IMR-90 (cell line): Measurements from ENCODE around the gene NKG7. TPM values are rescaled to one million over a fixed set of nuclear protein-coding genes. Genes with fewer than 3 reads are reported as not detected.

Source experiments
- ATAC-seq: fragments of 200-7000 bp; cut with Tn5 transposase; 2 replicates; pipeline ENCODE4 v1.9.1; 2020; ENCODE audit warnings: low read depth, mild to moderate bottlenecking, moderate library complexity
- BruUV-seq: library from RNA; stranded (reverse); fragments of 400-500 nt; replicated peaks from 2 replicates; lab custom pipeline; 2021; lab: Mats Ljungman, UMichigan
- CTCF ChIA-PET: fragments of 300-600 bp; formaldehyde crosslinking; extraction: SDS; loops from one replicate; lab custom pipeline; 2021; ENCODE audit warnings: antibody characterized with exemption; lab: Yijun Ruan, JAX
- POLR2A ChIA-PET: fragments of 300-600 bp; sonication (Branson Sonifier 250); formaldehyde crosslinking; loops from one replicate; lab custom pipeline; 2022; ENCODE audit warnings: antibody characterized with exemption; ENCODE audit not compliant: unreplicated experiment; lab: Charles Lee
- DNase-seq: peaks from one replicate; pipeline ENCODE4 v3.0.0; 2013
- H2AFZ ChIP-seq: replicated peaks from 2 replicates; pipeline ENCODE3; 2013; ENCODE audit warnings: low read length, mild to moderate bottlenecking; ENCODE audit not compliant: poor library complexity
- H2AK5ac ChIP-seq: 2 replicates; pipeline ENCODE4 v1.6.1; 2013; ENCODE audit warnings: low read depth, low read length, inconsistent platforms
- H2AK9ac ChIP-seq: replicated peaks from 2 replicates; pipeline ENCODE3; 2013; ENCODE audit warnings: mild to moderate bottlenecking, low read depth, low read length, moderate library complexity; ENCODE audit not compliant: poor library complexity
- H2BK120ac ChIP-seq: 2 replicates; pipeline ENCODE4 v1.6.1; 2013; ENCODE audit warnings: low read depth, low read length, inconsistent platforms
- H2BK15ac ChIP-seq: 3 replicates; pipeline ENCODE4 v1.6.1; 2013; ENCODE audit warnings: low read depth, low read length, inconsistent platforms
- H2BK20ac ChIP-seq: 2 replicates; pipeline ENCODE4 v1.6.1; 2013; ENCODE audit warnings: low read depth, mild to moderate bottlenecking, inconsistent platforms, low read length, moderate library complexity
- H2BK5ac ChIP-seq: 2 replicates; pipeline ENCODE4 v1.6.1; 2013; ENCODE audit warnings: mild to moderate bottlenecking, low read depth, low read length, inconsistent platforms; ENCODE audit not compliant: poor library complexity, severe bottlenecking
- H3K14ac ChIP-seq: replicated peaks from 2 replicates; pipeline ENCODE4 v1.6.1; 2013; ENCODE audit warnings: low read depth, low read length, inconsistent platforms
- H3K18ac ChIP-seq: 2 replicates; pipeline ENCODE4 v1.6.1; 2013; ENCODE audit warnings: low read depth, low read length, control low read depth
- H3K23ac ChIP-seq: 2 replicates; pipeline ENCODE4 v1.6.1; 2013; ENCODE audit warnings: low read depth, low read length, inconsistent platforms
- H3K27ac ChIP-seq: 2 replicates; pipeline ENCODE4 v1.5.1; 2013; ENCODE audit warnings: mild to moderate bottlenecking, control low read depth, low read length; ENCODE audit not compliant: insufficient read depth
- H3K27me3 ChIP-seq: 2 replicates; pipeline ENCODE4 v1.6.1; 2013; ENCODE audit warnings: low read length; ENCODE audit not compliant: control insufficient read depth, insufficient read depth
- H3K36me3 ChIP-seq: 2 replicates; pipeline ENCODE4 v1.6.1; 2013; ENCODE audit warnings: low read length, mixed read lengths; ENCODE audit not compliant: control insufficient read depth, insufficient read depth
- H3K4ac ChIP-seq: 2 replicates; pipeline ENCODE4 v1.6.1; 2013; ENCODE audit warnings: low read depth, low read length, inconsistent platforms
- H3K4me1 ChIP-seq: 2 replicates; pipeline ENCODE4 v1.6.1; 2013; ENCODE audit warnings: low read length, mixed read lengths; ENCODE audit not compliant: control insufficient read depth, insufficient read depth
- H3K4me2 ChIP-seq: 2 replicates; pipeline ENCODE4 v1.6.1; 2013; ENCODE audit warnings: low read depth, mild to moderate bottlenecking, control low read depth, low read length, moderate library complexity
- H3K4me3 ChIP-seq: 2 replicates; pipeline ENCODE4 v1.5.1; 2013; ENCODE audit warnings: low read depth, mild to moderate bottlenecking, control low read depth, low read length, moderate library complexity; ENCODE audit not compliant: insufficient read depth
- H3K56ac ChIP-seq: 2 replicates; pipeline ENCODE4 v1.6.1; 2013; ENCODE audit warnings: low read length, inconsistent platforms; ENCODE audit not compliant: insufficient read depth; ENCODE audit errors: extremely low read depth
- H3K79me1 ChIP-seq, 2 experiments: 2 replicates each; pipeline ENCODE4 v1.6.1; 2013; ENCODE audit warnings: low read length in 2 of 2, inconsistent platforms in 1 of 2, low read depth in 1 of 2
- H3K9ac ChIP-seq: 2 replicates; pipeline ENCODE4 v1.6.1; 2013; ENCODE audit warnings: low read depth, low read length, control low read depth
- H3K9me1 ChIP-seq: 2 replicates; pipeline ENCODE4 v1.6.1; 2013; ENCODE audit warnings: low read length, inconsistent platforms; ENCODE audit not compliant: insufficient read depth
- H3K9me3 ChIP-seq: 2 replicates; pipeline ENCODE4 v1.6.1; 2013; ENCODE audit warnings: low read length; ENCODE audit not compliant: control insufficient read depth, insufficient read depth
- H4K20me1 ChIP-seq: 2 replicates; pipeline ENCODE4 v1.6.1; 2013; ENCODE audit warnings: low read length, inconsistent platforms; ENCODE audit not compliant: insufficient read depth
- H4K5ac ChIP-seq: 2 replicates; pipeline ENCODE4 v1.6.1; 2013; ENCODE audit warnings: mild to moderate bottlenecking, low read depth, low read length, control low read depth
- H4K8ac ChIP-seq, 2 experiments: 2 replicates each; pipeline ENCODE4 v1.6.1; 2013; ENCODE audit warnings: low read depth in 2 of 2, low read length in 2 of 2, control low read depth in 1 of 2, inconsistent platforms in 1 of 2
- H4K91ac ChIP-seq: 2 replicates; pipeline ENCODE4 v1.6.1; 2013; ENCODE audit warnings: low read depth, low read length, inconsistent platforms; ENCODE audit not compliant: insufficient read depth
- BHLHE40 ChIP-seq: fragments of 150-350 bp; IDR thresholded peaks from 2 replicates; pipeline ENCODE4 v1.6.1; 2016; ENCODE audit warnings: mild to moderate bottlenecking, low read depth, low read length
- CEBPB ChIP-seq: IDR thresholded peaks from 2 replicates; pipeline ENCODE4 v1.6.1; 2012; ENCODE audit warnings: low read depth, low read length, improper control_type of control experiment
- CHD1 ChIP-seq: IDR thresholded peaks from 2 replicates; pipeline ENCODE4 v1.6.1; 2012; ENCODE audit warnings: low read depth, low read length, improper control_type of control experiment
- ELK1 ChIP-seq: fragments of 150-350 bp; IDR thresholded peaks from 2 replicates; pipeline ENCODE4 v1.6.1; 2016; ENCODE audit warnings: low read depth, mild to moderate bottlenecking, low read length, moderate library complexity, borderline replicate concordance
- FOS ChIP-seq: fragments of 150-350 bp; IDR thresholded peaks from 2 replicates; pipeline ENCODE4 v1.6.1; 2016; ENCODE audit warnings: low read depth, low read length
- MAFK ChIP-seq: IDR thresholded peaks from 2 replicates; pipeline ENCODE4 v1.6.1; 2012; ENCODE audit warnings: low read depth, low read length, improper control_type of control experiment
- MXI1 ChIP-seq: IDR thresholded peaks from 2 replicates; pipeline ENCODE4 v1.6.1; 2012; ENCODE audit warnings: low read depth, mild to moderate bottlenecking, low read length, moderate library complexity, borderline replicate concordance
- POLR2A ChIP-seq: IDR thresholded peaks from 2 replicates; pipeline ENCODE4 v1.6.1; 2012; ENCODE audit warnings: mild to moderate bottlenecking, low read depth, low read length
- RAD21 ChIP-seq: IDR thresholded peaks from 2 replicates; pipeline ENCODE4 v1.6.1; 2012; ENCODE audit warnings: low read length, improper control_type of control experiment
- RCOR1 ChIP-seq: IDR thresholded peaks from 2 replicates; pipeline ENCODE4 v1.6.1; 2012; ENCODE audit warnings: mild to moderate bottlenecking, low read length, improper control_type of control experiment; ENCODE audit not compliant: insufficient replicate concordance
- RFX5 ChIP-seq: IDR thresholded peaks from 2 replicates; pipeline ENCODE4 v1.8.0; 2012; ENCODE audit warnings: low read depth, mild to moderate bottlenecking, low read length, moderate library complexity
- SMC3 ChIP-seq: fragments of 150-350 bp; IDR thresholded peaks from 2 replicates; pipeline ENCODE4 v1.6.1; 2016; ENCODE audit warnings: low read depth, mild to moderate bottlenecking, antibody characterized with exemption, low read length, moderate library complexity
- WGBS, 2 experiments: methylation state at CpG; one replicate each; pipeline versions ENCODE4 v1.1.5 to v1.1.7; 2013; ENCODE audit warnings: missing lambda C conversion rate in 2 of 2; ENCODE audit not compliant: insufficient read length in 1 of 2; ENCODE audit errors: extremely low coverage in 2 of 2; 5-methylcytosine and 5-hydroxymethylcytosine counted together
- dilution Hi-C: fragments of 300-500 bp; cut with HindIII; formaldehyde crosslinking; loops from one replicate; pipeline ENCODE4 v1.14.3; 2018; ENCODE audit warnings: low sequenced_read_pairs; ENCODE audit not compliant: unreplicated experiment
- in situ Hi-C: fragments of 300-500 bp; cut with MboI; formaldehyde crosslinking; loops from 3 replicates; pipeline ENCODE4 v1.14.3; 2019; ENCODE audit warnings: low sequenced_read_pairs, inconsistent platforms, mixed read lengths
- intact Hi-C: fragments of 100-400 bp; cut with micrococcal nuclease; formaldehyde crosslinking; loops from 2 replicates; pipeline ENCODE4 v1.10.0; 2022
- polyA plus RNA-seq, 3 experiments: library from polyadenylated mRNA; depleted of rRNA; stranded (reverse); fragments of >200 nt; gene quantifications; 2 replicates each; pipeline ENCODE4 v1.2.3, GENCODE V29; 2012; ENCODE audit warnings: low replicate concordance in 1 of 3
- total RNA-seq: library from RNA; depleted of rRNA; stranded (reverse); fragments of >200 nt; gene quantifications from 2 replicates; pipeline ENCODE4 v1.2.3, GENCODE V29; 2012
- TF ChIP-seq, protein P1 (sequence below): fragments of 150-350 bp; IDR thresholded peaks from 2 replicates; pipeline ENCODE4 v1.6.1; 2017; ENCODE audit warnings: mild to moderate bottlenecking, antibody characterized with exemption, low read length, low read depth
- TF ChIP-seq, protein P2 (sequence below): conservative IDR thresholded peaks from 2 replicates; pipeline ENCODE4 v1.5.1; 2012; ENCODE audit warnings: mild to moderate bottlenecking, low read depth, low read length, improper control_type of control experiment

The NKG7 gene
- total and polyA plus RNA-seq, 2 of the 4 experiments (the other 2 are of a cell fraction) = not detected

GRCh38 chr19:51394050-51394836, 21.8 kb upstream of the NKG7 start:
- Histone ChIP-seq H2AFZ (peak overlapping the region; percentile 92), H2BK120ac (peak overlapping the region; percentile 68; the same call in 1 of the 2 replicates), H3K27me3 (no peaks in the 10 kb centered on the region), H4K8ac (peak overlapping the region; percentile 91 to 99), H3K9ac (peak overlapping the region; percentile 86), H3K4me1 (no peaks in the 10 kb centered on the region), H3K4me3 (peak overlapping the region; percentile 56), H3K14ac (peak overlapping the region; percentile 99), H3K79me1 (0 out of 4 replicates have a peak, but pooled peaks cover 0 to 6% of the 10 kb centered on the region in 2 experiments), H2BK5ac (peak overlapping the region; percentile 83), H3K4ac (peak overlapping the region; percentile 93), H4K20me1 (no peaks in the 10 kb centered on the region), H3K56ac (peak overlapping the region; percentile 82), H3K27ac (peak overlapping the region; percentile 71), H2AK9ac (no peak overlapping the region), H2AK5ac (no peak overlapping the region), H4K91ac (peak overlapping the region; percentile 92), H3K9me1 (no peaks in the 10 kb centered on the region; the same call in 1 of the 2 replicates), H3K18ac (peak overlapping the region; percentile 67), H3K9me3 (no peaks in the 10 kb centered on the region), H2BK20ac (peak overlapping the region; percentile 74), H4K5ac (peak overlapping the region; percentile 97), H3K36me3 (no peaks in the 10 kb centered on the region), H3K23ac (peak overlapping the region; percentile 73), H3K4me2 (peak overlapping the region; percentile 94), H2BK15ac (peak overlapping the region; percentile 90; the same call in 2 of the 3 replicates)
- 4% methylated on average over 23 of the region's 45 CpGs; no CpG with 5 or more reads in 1 of the 2 experiments for WGBS, 2 experiments
- dilution Hi-C loops = no loop called here
- ChIA-PET POLR2A (no interaction called here), CTCF (interaction anchor here (0.6 to 0.7 kb wide), 3 partner anchors 142 to 1779 kb away, joined by 3 read pairs; no protein-coding TSS in a partner anchor)
- in situ Hi-C loops = no loop called here
- BruUV-seq = no TSS peak
- DNase-seq (peak; percentile 99), ATAC-seq (peak; percentile 98)
- intact Hi-C loops = loop anchor here (1.0 to 2.0 kb wide), 2 partner anchors 27 to 55 kb away; no protein-coding TSS in a partner anchor
- no peak for TF ChIP-seq RFX5
- no peak for TF ChIP-seq CHD1
- 0 out of 2 replicates have a peak, but pooled peaks have one; percentile 4 for TF ChIP-seq FOS
- no peak for TF ChIP-seq CEBPB
- TF ChIP-seq MAFK = no peak
- TF ChIP-seq, protein P1, sequence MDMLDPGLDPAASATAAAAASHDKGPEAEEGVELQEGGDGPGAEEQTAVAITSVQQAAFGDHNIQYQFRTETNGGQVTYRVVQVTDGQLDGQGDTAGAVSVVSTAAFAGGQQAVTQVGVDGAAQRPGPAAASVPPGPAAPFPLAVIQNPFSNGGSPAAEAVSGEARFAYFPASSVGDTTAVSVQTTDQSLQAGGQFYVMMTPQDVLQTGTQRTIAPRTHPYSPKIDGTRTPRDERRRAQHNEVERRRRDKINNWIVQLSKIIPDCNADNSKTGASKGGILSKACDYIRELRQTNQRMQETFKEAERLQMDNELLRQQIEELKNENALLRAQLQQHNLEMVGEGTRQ = peak; percentile 30
- TF ChIP-seq SMC3 = no peak
- TF ChIP-seq POLR2A = 0 out of 2 replicates have a peak, but pooled peaks have one; percentile 46
- no peak for TF ChIP-seq MXI1
- TF ChIP-seq RCOR1 = no peak
- TF ChIP-seq, protein P2, sequence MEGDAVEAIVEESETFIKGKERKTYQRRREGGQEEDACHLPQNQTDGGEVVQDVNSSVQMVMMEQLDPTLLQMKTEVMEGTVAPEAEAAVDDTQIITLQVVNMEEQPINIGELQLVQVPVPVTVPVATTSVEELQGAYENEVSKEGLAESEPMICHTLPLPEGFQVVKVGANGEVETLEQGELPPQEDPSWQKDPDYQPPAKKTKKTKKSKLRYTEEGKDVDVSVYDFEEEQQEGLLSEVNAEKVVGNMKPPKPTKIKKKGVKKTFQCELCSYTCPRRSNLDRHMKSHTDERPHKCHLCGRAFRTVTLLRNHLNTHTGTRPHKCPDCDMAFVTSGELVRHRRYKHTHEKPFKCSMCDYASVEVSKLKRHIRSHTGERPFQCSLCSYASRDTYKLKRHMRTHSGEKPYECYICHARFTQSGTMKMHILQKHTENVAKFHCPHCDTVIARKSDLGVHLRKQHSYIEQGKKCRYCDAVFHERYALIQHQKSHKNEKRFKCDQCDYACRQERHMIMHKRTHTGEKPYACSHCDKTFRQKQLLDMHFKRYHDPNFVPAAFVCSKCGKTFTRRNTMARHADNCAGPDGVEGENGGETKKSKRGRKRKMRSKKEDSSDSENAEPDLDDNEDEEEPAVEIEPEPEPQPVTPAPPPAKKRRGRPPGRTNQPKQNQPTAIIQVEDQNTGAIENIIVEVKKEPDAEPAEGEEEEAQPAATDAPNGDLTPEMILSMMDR = no peak
- TF ChIP-seq BHLHE40 = peak; percentile 4; the same call in 1 of the 2 replicates
- TF ChIP-seq ELK1 = no peak
- no peak for TF ChIP-seq RAD21
